Raji (cell line): ENCODE measurements around the gene ARMCX1.

Experiments
- POLR2A ChIP-seq: IDR thresholded peaks from 2 replicates; pipeline ENCODE4 v1.6.1; 2011; ENCODE audit warnings: low read depth, low read length, control low read depth; ENCODE audit not compliant: insufficient read depth

Gene ARMCX1

GRCh38 chrX:101550362-101550750, at the start of gene ARMCX1:
ARMCX1 (plus strand) TSS chrX:101550547; CDS start chrX:101552931, 2,384 bp downstream.
- TF ChIP-seq POLR2A, result no peak

- TF ChIP-seq POLR2A, result no peak
Measured at GRCh38 chrX:101507372-101507771, 43.0 kb upstream of the ARMCX1 start.

DNA sequence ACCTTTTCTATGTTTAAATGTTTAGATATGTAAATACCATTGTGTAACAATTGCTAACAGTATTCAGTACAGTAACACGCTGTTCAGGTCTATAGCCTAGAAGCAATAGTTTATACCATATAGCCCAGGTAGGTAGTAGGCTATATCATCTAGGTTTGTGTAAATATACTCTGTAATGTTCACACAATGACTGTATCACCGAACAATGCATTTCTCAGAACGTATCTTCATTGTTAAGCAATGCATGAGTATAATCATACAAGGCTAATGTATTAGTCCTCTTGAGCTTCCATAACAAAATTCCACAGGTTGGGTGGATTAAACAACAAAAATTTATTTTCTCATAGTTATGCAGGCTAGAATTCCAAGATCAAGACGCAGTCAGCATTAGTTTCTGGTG, 42.4 kb upstream of the ARMCX1 start:
- TF ChIP-seq POLR2A, result no peak

DNA sequence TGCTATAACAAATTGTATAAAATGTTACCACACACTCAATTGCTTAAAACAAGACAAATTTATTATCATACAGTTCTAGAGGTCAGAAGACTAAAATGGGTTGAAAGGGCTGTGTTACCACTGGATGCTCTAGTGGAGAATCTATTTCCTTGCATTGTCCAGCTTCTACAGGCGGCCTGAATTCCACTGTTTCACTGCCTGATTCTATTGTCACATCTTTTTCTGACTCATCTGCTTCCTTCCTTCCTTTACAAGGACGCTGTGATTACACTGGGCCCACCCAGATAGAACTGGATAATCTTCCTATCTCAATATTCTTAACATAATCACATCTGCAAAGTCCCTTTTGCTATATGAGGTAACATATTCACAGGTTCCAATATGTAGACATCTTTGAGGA, 19.4 kb upstream of the ARMCX1 start:
- TF ChIP-seq POLR2A, result no peak

- no peak for TF ChIP-seq POLR2A
Measured at GRCh38 chrX:101539116-101539515, 11.2 kb upstream of the ARMCX1 start.

DNA sequence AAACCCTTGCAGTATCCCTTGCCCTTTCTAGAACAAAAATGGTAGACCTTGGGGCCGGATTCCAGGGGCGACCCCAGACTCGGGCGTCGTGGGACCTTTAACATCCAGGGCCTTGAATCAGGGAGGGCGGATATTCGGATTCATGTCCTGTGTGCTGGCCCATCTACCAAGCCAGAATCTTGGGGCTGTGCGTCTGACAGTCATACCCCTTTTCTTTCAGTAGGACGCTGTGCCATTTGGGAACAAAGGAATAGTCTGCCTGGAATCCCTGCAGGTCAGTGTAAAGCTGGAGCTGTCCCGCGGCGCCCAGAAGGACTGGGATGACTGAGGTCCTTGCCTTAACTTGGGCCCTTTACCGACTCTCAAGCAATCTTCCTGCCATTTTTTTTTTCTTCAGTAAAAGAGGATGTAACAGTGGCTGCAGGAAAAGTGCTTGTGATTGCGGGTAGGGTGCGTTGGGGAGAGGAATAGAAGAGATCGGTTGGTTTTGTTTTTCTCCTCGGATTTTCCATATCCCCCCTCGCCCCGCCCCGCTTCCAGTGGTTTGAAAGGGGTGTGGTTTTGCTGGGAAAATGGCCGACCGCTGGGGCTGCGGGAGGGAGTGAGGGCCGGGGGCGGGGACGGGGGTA, 518 bp downstream of the ARMCX1 start:
- TF ChIP-seq POLR2A, result no peak

- no peak for TF ChIP-seq POLR2A
Measured at GRCh38 chrX:101551380-101551767, 1.0 kb downstream of the ARMCX1 start.

- no peak for TF ChIP-seq POLR2A
Measured at GRCh38 chrX:101552714-101553113, 2.4 kb downstream of the ARMCX1 start.

- TF ChIP-seq POLR2A, result no peak
Measured at GRCh38 chrX:101564651-101565050, 14.3 kb downstream of the ARMCX1 start.

DNA sequence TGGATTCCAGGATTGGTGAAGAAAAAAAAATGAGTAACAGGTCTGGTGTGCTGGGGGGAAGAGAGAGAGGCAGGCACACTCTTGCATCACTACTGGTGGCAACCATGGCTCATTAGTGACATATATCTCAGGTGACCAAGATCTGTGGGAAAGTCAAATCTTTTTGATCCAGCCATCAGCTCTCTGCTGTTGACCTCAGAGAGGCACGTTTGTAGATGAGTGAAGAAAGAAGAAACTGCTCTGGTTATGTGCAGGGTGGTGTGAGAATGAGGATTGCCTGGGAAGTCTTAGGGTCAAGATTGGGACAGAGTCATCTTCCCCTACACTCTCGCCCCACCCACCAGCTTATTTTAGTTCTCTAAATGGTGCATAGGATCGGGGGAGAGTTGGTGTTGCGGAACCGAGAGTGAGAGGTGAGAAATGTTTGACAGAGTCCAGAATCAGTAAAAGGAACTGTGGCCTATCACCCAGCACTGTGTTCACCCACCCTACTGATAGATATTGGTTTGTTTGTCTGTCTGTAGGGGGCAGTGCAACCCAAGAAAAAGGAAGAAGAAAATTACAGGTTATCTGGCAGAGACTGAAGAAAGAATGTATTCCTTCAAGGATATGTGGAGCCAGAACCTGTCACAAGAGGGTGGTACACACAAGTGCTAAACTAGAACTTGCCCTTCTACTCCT, 45.5 kb downstream of the ARMCX1 start:
- no peak for TF ChIP-seq POLR2A

GRCh38 chrX:101602077-101602476, 51.7 kb downstream of the ARMCX1 start:
- TF ChIP-seq POLR2A, result no peak
